ENCODE data around the gene LRRC57.

LRRC57 gene

DNA sequence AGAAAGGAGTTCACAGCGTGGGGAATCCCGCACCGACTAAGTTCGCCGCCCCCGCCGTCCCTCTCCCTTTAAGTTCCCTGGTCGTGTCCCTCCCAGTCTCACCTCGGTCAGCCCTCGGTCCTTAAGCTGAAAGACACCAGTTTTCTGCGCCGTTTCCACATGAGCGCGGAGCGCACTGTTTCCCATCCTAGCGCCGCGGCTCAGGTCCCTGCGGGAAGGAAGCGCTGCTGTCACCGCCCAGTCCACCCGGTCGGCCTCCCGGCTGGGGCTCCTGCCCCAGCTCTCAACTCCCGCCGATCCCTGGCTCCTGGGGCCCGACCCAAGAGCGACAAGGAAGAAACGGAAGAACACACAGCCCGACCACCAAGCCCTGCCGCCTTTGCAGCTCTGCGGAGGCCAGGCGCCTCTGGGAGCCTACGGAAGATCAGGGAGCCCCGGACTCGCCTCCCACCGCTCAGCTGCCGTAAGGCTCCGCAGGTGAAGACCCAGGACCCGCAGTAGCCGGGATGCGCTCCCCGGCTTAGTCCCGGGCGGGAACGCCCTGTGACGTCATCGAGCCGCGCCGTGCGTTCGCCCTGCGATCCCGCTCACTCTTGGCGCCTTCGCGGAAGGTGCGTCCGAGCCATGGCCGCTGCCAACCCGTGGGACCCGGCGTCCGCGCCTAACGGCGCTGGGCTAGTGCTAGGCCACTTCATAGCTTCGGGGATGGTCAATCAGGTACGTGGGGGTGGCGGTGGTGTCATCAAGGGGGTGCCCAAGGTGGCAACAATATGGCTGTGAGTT is at the start of gene LRRC57, which contains the start of gene HAUS2:
LRRC57 (minus strand) TSS at position 545 of the 783 bp plus-strand sequence; CDS start at position 186, 359 bp downstream.
HAUS2 (plus strand) TSS at position 590 of the 783 bp plus-strand sequence; CDS start at position 625, 35 bp downstream.
- H3K4me3 ChIP-seq (ENCODE audit: low read depth, low read length): peak within 1 kb of the TSS; percentile 100
- DNase-seq (ENCODE audit: low read depth): peak; percentile 90
- TF ChIP-seq POLR2A (IDR thresholded peaks at IDR 0.05; ENCODE audit: extremely low read depth, insufficient read length): peak; percentile 90
- TF ChIP-seq, protein P1, sequence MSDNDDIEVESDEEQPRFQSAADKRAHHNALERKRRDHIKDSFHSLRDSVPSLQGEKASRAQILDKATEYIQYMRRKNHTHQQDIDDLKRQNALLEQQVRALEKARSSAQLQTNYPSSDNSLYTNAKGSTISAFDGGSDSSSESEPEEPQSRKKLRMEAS (IDR thresholded peaks at IDR 0.05; ENCODE audit: low read depth, low read length): no peak
- peak; percentile 48; the same call in 1 of the 2 replicates for TF ChIP-seq MYC (IDR thresholded peaks at IDR 0.05; ENCODE audit: low read depth, low read length)

DNA sequence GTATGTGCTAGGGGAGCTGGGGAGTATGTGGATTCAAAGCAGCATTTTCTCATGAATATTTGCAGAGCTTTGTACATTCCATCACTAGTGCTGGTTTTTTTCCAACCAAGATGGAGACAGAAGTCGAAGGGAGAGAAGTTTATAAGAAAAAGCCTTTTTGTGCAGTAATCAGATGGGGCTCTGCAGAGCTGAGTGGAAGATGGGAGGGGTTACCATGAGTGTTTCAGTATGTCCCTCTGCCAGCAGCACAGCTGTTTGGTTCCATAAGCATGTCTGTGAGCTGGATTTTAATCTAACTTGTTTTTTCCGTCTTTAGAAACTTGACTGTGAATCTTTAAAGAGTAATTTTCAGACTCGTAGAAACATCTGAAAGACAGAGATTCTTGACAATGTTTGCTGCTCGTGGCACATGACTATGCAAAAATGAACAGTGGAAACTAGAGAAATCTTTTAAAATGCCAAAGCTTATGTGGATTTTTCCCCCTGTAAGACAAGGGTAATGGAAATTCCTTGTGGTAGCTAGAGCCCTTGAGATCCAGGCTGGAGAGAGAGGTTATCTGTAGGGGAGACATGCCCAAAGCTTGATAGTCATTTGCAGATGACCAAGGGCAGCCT is 47.1 kb upstream of the LRRC57 start:
- H3K4me3 ChIP-seq (ENCODE audit: low read depth, low read length): no peak overlapping the region
- DNase-seq (ENCODE audit: low read depth): no peak
- no peak for TF ChIP-seq POLR2A (IDR thresholded peaks at IDR 0.05; ENCODE audit: extremely low read depth, insufficient read length)
- TF ChIP-seq MYC (IDR thresholded peaks at IDR 0.05; ENCODE audit: low read depth, low read length): no peak
- TF ChIP-seq, protein P2, sequence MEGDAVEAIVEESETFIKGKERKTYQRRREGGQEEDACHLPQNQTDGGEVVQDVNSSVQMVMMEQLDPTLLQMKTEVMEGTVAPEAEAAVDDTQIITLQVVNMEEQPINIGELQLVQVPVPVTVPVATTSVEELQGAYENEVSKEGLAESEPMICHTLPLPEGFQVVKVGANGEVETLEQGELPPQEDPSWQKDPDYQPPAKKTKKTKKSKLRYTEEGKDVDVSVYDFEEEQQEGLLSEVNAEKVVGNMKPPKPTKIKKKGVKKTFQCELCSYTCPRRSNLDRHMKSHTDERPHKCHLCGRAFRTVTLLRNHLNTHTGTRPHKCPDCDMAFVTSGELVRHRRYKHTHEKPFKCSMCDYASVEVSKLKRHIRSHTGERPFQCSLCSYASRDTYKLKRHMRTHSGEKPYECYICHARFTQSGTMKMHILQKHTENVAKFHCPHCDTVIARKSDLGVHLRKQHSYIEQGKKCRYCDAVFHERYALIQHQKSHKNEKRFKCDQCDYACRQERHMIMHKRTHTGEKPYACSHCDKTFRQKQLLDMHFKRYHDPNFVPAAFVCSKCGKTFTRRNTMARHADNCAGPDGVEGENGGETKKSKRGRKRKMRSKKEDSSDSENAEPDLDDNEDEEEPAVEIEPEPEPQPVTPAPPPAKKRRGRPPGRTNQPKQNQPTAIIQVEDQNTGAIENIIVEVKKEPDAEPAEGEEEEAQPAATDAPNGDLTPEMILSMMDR (IDR thresholded peaks at IDR 0.05; ENCODE audit: low read depth, low read length): no peak
- TF ChIP-seq, protein P1 (IDR thresholded peaks at IDR 0.05; ENCODE audit: low read depth, low read length): no peak

DNA sequence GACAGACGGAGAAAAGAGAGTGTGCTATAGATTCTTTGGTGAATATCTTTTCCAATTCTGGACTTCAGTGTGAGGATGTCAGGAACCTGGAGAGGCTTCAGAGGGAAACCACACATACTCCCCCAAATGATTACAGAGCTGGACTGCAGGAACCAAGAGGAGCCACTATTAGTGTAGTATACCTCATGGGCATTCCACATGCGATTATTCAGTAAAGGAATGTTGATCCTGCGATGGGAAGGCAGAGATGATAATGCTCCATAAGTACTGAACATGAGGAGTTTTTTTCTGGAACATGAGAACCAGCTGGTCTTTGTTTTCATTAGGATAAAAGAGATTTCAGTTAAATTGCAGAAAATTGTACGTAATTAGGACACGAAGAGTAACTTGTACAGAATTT is 45.5 kb upstream of the LRRC57 start:
- TF ChIP-seq MYC (IDR thresholded peaks at IDR 0.05; ENCODE audit: low read depth, low read length): no peak
- TF ChIP-seq, protein P1 (IDR thresholded peaks at IDR 0.05; ENCODE audit: low read depth, low read length): no peak
- TF ChIP-seq, protein P2 (IDR thresholded peaks at IDR 0.05; ENCODE audit: low read depth, low read length): no peak
- H3K4me3 ChIP-seq (ENCODE audit: low read depth, low read length): no peak overlapping the region
- DNase-seq (ENCODE audit: low read depth): no peak

DNA sequence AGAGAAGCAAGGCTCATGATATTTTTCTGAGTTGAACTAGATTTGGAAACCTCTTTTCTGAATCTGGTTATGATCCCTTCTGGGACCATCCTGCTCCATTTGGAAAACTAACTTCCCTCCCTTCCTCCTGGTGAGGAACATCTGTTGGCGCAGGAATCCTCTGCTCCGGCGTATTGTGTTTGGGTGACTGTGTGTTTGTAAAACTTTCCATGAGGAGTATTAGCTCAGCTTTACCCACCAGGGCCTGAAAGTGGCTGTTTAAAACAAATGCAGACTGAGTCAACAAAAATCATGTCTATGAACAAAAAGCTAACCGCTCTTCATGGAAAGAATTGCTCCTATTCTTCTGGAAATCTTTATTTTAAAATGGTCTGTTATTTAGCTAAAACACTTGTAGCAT is 44.5 kb upstream of the LRRC57 start:
- TF ChIP-seq, protein P2 (IDR thresholded peaks at IDR 0.05; ENCODE audit: low read depth, low read length): no peak
- TF ChIP-seq MYC (IDR thresholded peaks at IDR 0.05; ENCODE audit: low read depth, low read length) (no peak), POLR2A (IDR thresholded peaks at IDR 0.05; ENCODE audit: extremely low read depth, insufficient read length) (no peak)
- TF ChIP-seq, protein P1 (IDR thresholded peaks at IDR 0.05; ENCODE audit: low read depth, low read length): no peak
- no peak for DNase-seq (ENCODE audit: low read depth)
- no peak overlapping the region for H3K4me3 ChIP-seq (ENCODE audit: low read depth, low read length)

DNA sequence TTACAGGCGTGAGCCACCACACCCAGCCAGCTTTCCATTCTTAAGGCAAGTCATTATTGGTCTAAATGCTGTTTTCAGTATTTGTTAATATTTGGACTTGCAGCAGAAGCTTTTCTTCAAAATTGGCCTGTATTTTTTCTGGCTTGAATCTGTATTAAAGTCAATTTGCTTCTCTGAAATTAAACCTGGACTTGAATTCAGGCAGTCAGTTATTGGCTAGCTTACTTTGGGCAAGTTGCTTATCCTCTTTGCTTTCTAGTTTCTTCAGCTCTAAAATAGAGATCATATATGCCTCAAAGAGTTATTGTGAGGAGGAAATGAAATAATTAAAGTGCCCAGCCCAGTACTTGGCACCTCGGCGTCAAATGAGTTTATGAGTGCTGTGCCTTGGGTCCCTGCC is 44.1 kb upstream of the LRRC57 start:
- TF ChIP-seq, protein P2 (IDR thresholded peaks at IDR 0.05; ENCODE audit: low read depth, low read length): no peak
- TF ChIP-seq POLR2A (IDR thresholded peaks at IDR 0.05; ENCODE audit: extremely low read depth, insufficient read length): no peak
- TF ChIP-seq, protein P1 (IDR thresholded peaks at IDR 0.05; ENCODE audit: low read depth, low read length): no peak
- no peak for TF ChIP-seq MYC (IDR thresholded peaks at IDR 0.05; ENCODE audit: low read depth, low read length)
- DNase-seq (ENCODE audit: low read depth): no peak
- no peak overlapping the region for H3K4me3 ChIP-seq (ENCODE audit: low read depth, low read length)

Data from NB4 (cell line).